LNCAP (cell line): ENCODE measurements around the gene KRT20.

Experiments
- CTCF ChIP-seq: fragments of 450-650 bp; IDR thresholded peaks from 2 replicates; pipeline ENCODE4 v1.5.1; 2017; ENCODE audit warnings: mild to moderate bottlenecking

The KRT20 gene

GRCh38 chr17:40915721-40916256 lies 30.7 kb upstream of the KRT20 start:
- no peak for TF ChIP-seq CTCF

GRCh38 chr17:40915199-40915661 lies 30.2 kb upstream of the KRT20 start:
- TF ChIP-seq CTCF: no peak

GRCh38 chr17:40914075-40914855 lies 29.2 kb upstream of the KRT20 start:
- no peak for TF ChIP-seq CTCF

GRCh38 chr17:40912486-40913210 lies 27.6 kb upstream of the KRT20 start:
- TF ChIP-seq CTCF: no peak

GRCh38 chr17:40910441-40910841 lies 25.4 kb upstream of the KRT20 start:
- TF ChIP-seq CTCF: no peak

- TF ChIP-seq CTCF: no peak
Observed at GRCh38 chr17:40909755-40910154, 24.7 kb upstream of the KRT20 start.

- peak; percentile 74 for TF ChIP-seq CTCF
Observed at GRCh38 chr17:40909351-40909750, 24.3 kb upstream of the KRT20 start.
